ENCODE results near the gene KLF16. TPM values are rescaled to one million over a fixed set of nuclear protein-coding genes. Genes with fewer than 3 reads are reported as not detected.

KLF16 gene
- total and polyA plus RNA-seq, 2 experiments from 2014 or later: 4.6 to 11.0 TPM

GRCh38 chr19:1823539-1824251 is 39.7 kb downstream of the KLF16 start:
- TF ChIP-seq EZH2 (IDR thresholded peaks at IDR 0.05; ENCODE audit: insufficient read depth, poor library complexity, severe bottlenecking): no peak
- TF ChIP-seq EZH2phosphoT487 (IDR thresholded peaks at IDR 0.05; ENCODE audit: insufficient read depth, low read depth): no peak
- no peak overlapping the region for H2AFZ ChIP-seq
- no peak overlapping the region for H3K4me3 ChIP-seq
- H3K36me3 ChIP-seq (ENCODE audit: low read depth): peaks cover 6% of the 10 kb centered on the region; the same call in 1 of the 2 replicates
- no peak for DNase-seq
- H3F3A ChIP-seq (ENCODE audit: insufficient read depth): no peaks in the 10 kb centered on the region
- H3K4me2 ChIP-seq (ENCODE audit: unreplicated experiment): no peak overlapping the region
- peaks cover 6% of the 10 kb centered on the region for H3K79me2 ChIP-seq (ENCODE audit: insufficient read depth)
- H3K27ac ChIP-seq: no peak overlapping the region
- no peaks in the 10 kb centered on the region for H3K27me3 ChIP-seq (replicated peaks; ENCODE audit: insufficient read depth)
- no peaks in the 10 kb centered on the region for H4K20me1 ChIP-seq (ENCODE audit: insufficient read depth)
- H3K9ac ChIP-seq: no peak overlapping the region
- no peaks in the 10 kb centered on the region for H3K9me2 ChIP-seq (ENCODE audit: insufficient read depth)
- in situ Hi-C loops (cut with MboI): no loop called here
- no peaks in the 10 kb centered on the region for H3K9me3 ChIP-seq (ENCODE audit: low read depth)
- H3K4me1 ChIP-seq (ENCODE audit: insufficient read depth): no peaks in the 10 kb centered on the region
- WGBS, 2 experiments (ENCODE audit: low coverage in 1 of 2, low lambda C conversion rate in 2 of 2, missing lambda C conversion rate in 2 of 2): 96 to 97% methylated on average over 28 of the region's 36 CpGs

GRCh38 chr19:1823020-1823419 is 40.4 kb downstream of the KLF16 start:
- Histone ChIP-seq H3K9me2 (ENCODE audit: insufficient read depth) (no peaks in the 10 kb centered on the region), H3K4me2 (ENCODE audit: unreplicated experiment) (no peak overlapping the region), H2AFZ (no peak overlapping the region), H3K4me3 (no peak overlapping the region), H3K36me3 (ENCODE audit: low read depth) (peaks cover 6% of the 10 kb centered on the region; the same call in 1 of the 2 replicates), H3K4me1 (ENCODE audit: insufficient read depth) (no peaks in the 10 kb centered on the region), H3F3A (ENCODE audit: insufficient read depth) (no peaks in the 10 kb centered on the region), H4K20me1 (ENCODE audit: insufficient read depth) (no peaks in the 10 kb centered on the region), H3K9ac (no peak overlapping the region), H3K79me2 (ENCODE audit: insufficient read depth) (peaks cover 6% of the 10 kb centered on the region), H3K27ac (no peak overlapping the region), H3K9me3 (ENCODE audit: low read depth) (no peaks in the 10 kb centered on the region), H3K27me3 (replicated peaks; ENCODE audit: insufficient read depth) (no peaks in the 10 kb centered on the region)
- in situ Hi-C loops (cut with MboI): no loop called here
- 65 to 74% methylated on average over 8 of the region's 8 CpGs for WGBS, 2 experiments (ENCODE audit: low coverage in 1 of 2, low lambda C conversion rate in 2 of 2, missing lambda C conversion rate in 2 of 2)
- DNase-seq: no peak
- no peak for TF ChIP-seq EZH2 (IDR thresholded peaks at IDR 0.05; ENCODE audit: insufficient read depth, poor library complexity, severe bottlenecking)
- TF ChIP-seq EZH2phosphoT487 (IDR thresholded peaks at IDR 0.05; ENCODE audit: insufficient read depth, low read depth): no peak

- Histone ChIP-seq H3K36me3 (ENCODE audit: low read depth) (peaks cover 6% of the 10 kb centered on the region; the same call in 1 of the 2 replicates), H3K27ac (no peak overlapping the region), H3K27me3 (replicated peaks; ENCODE audit: insufficient read depth) (no peaks in the 10 kb centered on the region), H4K20me1 (ENCODE audit: insufficient read depth) (no peaks in the 10 kb centered on the region), H3K79me2 (ENCODE audit: insufficient read depth) (peaks cover 6% of the 10 kb centered on the region), H3K4me1 (ENCODE audit: insufficient read depth) (no peaks in the 10 kb centered on the region), H3K4me2 (ENCODE audit: unreplicated experiment) (no peak overlapping the region), H3K9me2 (ENCODE audit: insufficient read depth) (no peaks in the 10 kb centered on the region), H3K9me3 (ENCODE audit: low read depth) (no peaks in the 10 kb centered on the region), H3K9ac (no peak overlapping the region), H3K4me3 (no peak overlapping the region), H3F3A (ENCODE audit: insufficient read depth) (no peaks in the 10 kb centered on the region), H2AFZ (no peak overlapping the region)
- in situ Hi-C loops (cut with MboI): no loop called here
- DNase-seq: no peak
- WGBS, 2 experiments (ENCODE audit: low coverage in 1 of 2, low lambda C conversion rate in 2 of 2, missing lambda C conversion rate in 2 of 2): 94 to 95% methylated on average over 17 to 19 of the region's 19 CpGs
- TF ChIP-seq EZH2phosphoT487 (IDR thresholded peaks at IDR 0.05; ENCODE audit: insufficient read depth, low read depth): no peak
- TF ChIP-seq EZH2 (IDR thresholded peaks at IDR 0.05; ENCODE audit: insufficient read depth, poor library complexity, severe bottlenecking): no peak
These were observed 41.2 kb downstream of the KLF16 start for GRCh38 chr19:1822210-1822609.

- H3K27ac ChIP-seq: no peak overlapping the region
- H3K4me1 ChIP-seq (ENCODE audit: insufficient read depth): no peaks in the 10 kb centered on the region
- H2AFZ ChIP-seq: no peak overlapping the region
- no peaks in the 10 kb centered on the region for H3K27me3 ChIP-seq (replicated peaks; ENCODE audit: insufficient read depth)
- H3K9me2 ChIP-seq (ENCODE audit: insufficient read depth): no peaks in the 10 kb centered on the region
- no peaks in the 10 kb centered on the region for H3K9me3 ChIP-seq (ENCODE audit: low read depth)
- in situ Hi-C loops (cut with MboI): no loop called here
- H3K4me2 ChIP-seq (ENCODE audit: unreplicated experiment): no peak overlapping the region
- TF ChIP-seq EZH2 (IDR thresholded peaks at IDR 0.05; ENCODE audit: insufficient read depth, poor library complexity, severe bottlenecking) (no peak), EZH2phosphoT487 (IDR thresholded peaks at IDR 0.05; ENCODE audit: insufficient read depth, low read depth) (no peak)
- no peak overlapping the region for H3K4me3 ChIP-seq
- no peak for DNase-seq
- H3K36me3 ChIP-seq (ENCODE audit: low read depth): peaks cover 6% of the 10 kb centered on the region; the same call in 1 of the 2 replicates
- no peaks in the 10 kb centered on the region; the same call in 1 of the 2 replicates for H3K79me2 ChIP-seq (ENCODE audit: insufficient read depth)
- H3K9ac ChIP-seq: no peak overlapping the region
- no peaks in the 10 kb centered on the region for H3F3A ChIP-seq (ENCODE audit: insufficient read depth)
- H4K20me1 ChIP-seq (ENCODE audit: insufficient read depth): no peaks in the 10 kb centered on the region
- 90 to 96% methylated on average over 30 to 42 of the region's 43 CpGs for WGBS, 2 experiments (ENCODE audit: low coverage in 1 of 2, low lambda C conversion rate in 2 of 2, missing lambda C conversion rate in 2 of 2)
These were observed 43.8 kb downstream of the KLF16 start for GRCh38 chr19:1819341-1820255.

All from GM23248 (cell line).